Activated naive CD8-positive, alpha-beta T cell (primary cell): ENCODE results near the gene GLIS2.

Source experiments
- H3K27ac Mint-ChIP-seq: one replicate; pipeline ENCODE4 v1.8.0; 2021; ENCODE audit warnings: mixed read lengths
- H3K27me3 Mint-ChIP-seq: one replicate; pipeline ENCODE4 v1.8.0; 2021; ENCODE audit warnings: mixed read lengths
- H3K36me3 Mint-ChIP-seq: one replicate; pipeline ENCODE4 v1.8.0; 2021; ENCODE audit warnings: mixed read lengths
- H3K4me1 Mint-ChIP-seq: one replicate; pipeline ENCODE4 v1.8.0; 2021; ENCODE audit warnings: low read depth, mixed read lengths
- H3K4me3 Mint-ChIP-seq: one replicate; pipeline ENCODE4 v1.8.0; 2021; ENCODE audit warnings: mild to moderate bottlenecking, mixed read lengths
- H3K9me3 Mint-ChIP-seq: one replicate; pipeline ENCODE4 v1.8.0; 2021; ENCODE audit warnings: low read depth, mixed read lengths

Gene GLIS2

GRCh38 chr16:4378999-4379690 is 63.3 kb downstream of the GLIS2 start:
- H3K27me3 Mint-ChIP-seq = no peaks in the 10 kb centered on the region
- no peaks in the 10 kb centered on the region for H3K9me3 Mint-ChIP-seq
- H3K4me1 Mint-ChIP-seq = peaks cover 4% of the 10 kb centered on the region
- H3K4me3 Mint-ChIP-seq = no peak overlapping the region
- no peak overlapping the region for H3K27ac Mint-ChIP-seq
- no peaks in the 10 kb centered on the region for H3K36me3 Mint-ChIP-seq

- H3K4me1 Mint-ChIP-seq = peaks cover 4% of the 10 kb centered on the region
- no peak overlapping the region for H3K4me3 Mint-ChIP-seq
- no peaks in the 10 kb centered on the region for H3K9me3 Mint-ChIP-seq
- H3K36me3 Mint-ChIP-seq = no peaks in the 10 kb centered on the region
- H3K27ac Mint-ChIP-seq = no peak overlapping the region
- H3K27me3 Mint-ChIP-seq = no peaks in the 10 kb centered on the region
Observed at GRCh38 chr16:4380119-4381063, 64.5 kb downstream of the GLIS2 start.

GRCh38 chr16:4381072-4381934 is 65.4 kb downstream of the GLIS2 start:
- H3K9me3 Mint-ChIP-seq = no peaks in the 10 kb centered on the region
- no peak overlapping the region for H3K27ac Mint-ChIP-seq
- H3K4me3 Mint-ChIP-seq = no peak overlapping the region
- H3K27me3 Mint-ChIP-seq = no peaks in the 10 kb centered on the region
- H3K36me3 Mint-ChIP-seq = no peaks in the 10 kb centered on the region
- H3K4me1 Mint-ChIP-seq = peaks cover 3% of the 10 kb centered on the region

- no peaks in the 10 kb centered on the region for H3K36me3 Mint-ChIP-seq
Observed at GRCh38 chr16:4381935-4382794, 66.3 kb downstream of the GLIS2 start.

DNA sequence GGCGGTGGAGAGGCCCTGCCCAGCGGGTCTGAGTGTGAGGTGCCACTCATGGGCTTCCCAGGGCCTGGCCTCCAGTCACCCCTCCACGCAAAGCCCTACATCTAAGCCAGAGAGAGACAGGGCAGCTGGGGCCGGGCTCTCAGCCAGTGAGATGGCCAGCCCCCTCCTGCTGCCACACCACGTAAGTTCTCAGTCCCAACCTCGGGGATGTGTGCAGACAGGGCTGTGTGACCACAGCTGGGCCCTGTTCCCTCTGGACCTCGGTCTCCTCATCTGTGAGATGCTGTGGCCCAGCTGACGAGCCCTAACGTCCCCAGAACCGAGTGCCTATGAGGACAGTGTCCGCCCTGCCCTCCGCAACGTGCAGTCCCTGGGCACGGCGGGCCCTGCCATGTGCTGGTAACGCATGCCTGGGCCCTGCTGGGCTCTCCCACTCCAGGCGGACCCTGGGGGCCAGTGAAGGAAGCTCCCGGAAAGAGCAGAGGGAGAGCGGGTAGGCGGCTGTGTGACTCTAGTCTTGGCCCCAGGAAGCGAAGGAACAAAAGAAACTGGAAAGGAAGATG is 67.0 kb downstream of the GLIS2 start:
- no peak overlapping the region for H3K27ac Mint-ChIP-seq
- H3K36me3 Mint-ChIP-seq = no peaks in the 10 kb centered on the region
- H3K4me3 Mint-ChIP-seq = no peak overlapping the region
- peaks cover under 1% of the 10 kb centered on the region for H3K4me1 Mint-ChIP-seq
- no peaks in the 10 kb centered on the region for H3K27me3 Mint-ChIP-seq
- no peaks in the 10 kb centered on the region for H3K9me3 Mint-ChIP-seq

More at GRCh38 chr16:4381935-4382794, 66.3 kb downstream of the GLIS2 start:
- Mint-ChIP-seq H3K4me1 (peaks cover 3% of the 10 kb centered on the region), H3K9me3 (no peaks in the 10 kb centered on the region), H3K4me3 (no peak overlapping the region), H3K27me3 (no peaks in the 10 kb centered on the region), H3K27ac (no peak overlapping the region)

- Mint-ChIP-seq H3K4me3 (no peak overlapping the region), H3K9me3 (no peaks in the 10 kb centered on the region), H3K27me3 (no peaks in the 10 kb centered on the region), H3K4me1 (no peaks in the 10 kb centered on the region), H3K36me3 (no peaks in the 10 kb centered on the region), H3K27ac (no peak overlapping the region)
Observed at GRCh38 chr16:4383591-4384444, 68.0 kb downstream of the GLIS2 start.

DNA sequence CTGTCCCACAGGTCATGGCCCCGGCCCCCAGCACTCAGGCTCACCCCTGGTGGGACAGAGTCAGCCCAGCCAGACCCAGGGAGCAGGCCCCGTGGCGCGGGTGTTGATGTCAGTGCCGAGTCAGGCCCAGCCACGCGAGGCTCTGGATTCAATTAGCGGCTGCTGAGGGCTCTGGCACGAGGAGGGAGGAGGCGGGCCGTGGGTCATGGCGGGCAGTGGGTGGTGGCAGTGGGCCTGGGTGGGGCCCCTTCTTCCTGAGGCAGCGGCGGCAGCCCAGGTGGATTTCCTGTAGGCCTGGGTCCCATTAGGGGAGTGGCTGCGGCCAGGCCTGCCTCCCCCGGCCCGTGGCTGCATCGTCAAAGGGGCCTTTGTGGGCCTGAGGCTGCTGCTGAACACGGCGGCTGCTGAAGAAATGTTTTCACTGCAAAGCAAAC is 68.7 kb downstream of the GLIS2 start:
- H3K27ac Mint-ChIP-seq = no peak overlapping the region
- H3K9me3 Mint-ChIP-seq = no peaks in the 10 kb centered on the region
- no peak overlapping the region for H3K4me3 Mint-ChIP-seq
- H3K4me1 Mint-ChIP-seq = no peaks in the 10 kb centered on the region
- H3K36me3 Mint-ChIP-seq = no peaks in the 10 kb centered on the region
- no peaks in the 10 kb centered on the region for H3K27me3 Mint-ChIP-seq

DNA sequence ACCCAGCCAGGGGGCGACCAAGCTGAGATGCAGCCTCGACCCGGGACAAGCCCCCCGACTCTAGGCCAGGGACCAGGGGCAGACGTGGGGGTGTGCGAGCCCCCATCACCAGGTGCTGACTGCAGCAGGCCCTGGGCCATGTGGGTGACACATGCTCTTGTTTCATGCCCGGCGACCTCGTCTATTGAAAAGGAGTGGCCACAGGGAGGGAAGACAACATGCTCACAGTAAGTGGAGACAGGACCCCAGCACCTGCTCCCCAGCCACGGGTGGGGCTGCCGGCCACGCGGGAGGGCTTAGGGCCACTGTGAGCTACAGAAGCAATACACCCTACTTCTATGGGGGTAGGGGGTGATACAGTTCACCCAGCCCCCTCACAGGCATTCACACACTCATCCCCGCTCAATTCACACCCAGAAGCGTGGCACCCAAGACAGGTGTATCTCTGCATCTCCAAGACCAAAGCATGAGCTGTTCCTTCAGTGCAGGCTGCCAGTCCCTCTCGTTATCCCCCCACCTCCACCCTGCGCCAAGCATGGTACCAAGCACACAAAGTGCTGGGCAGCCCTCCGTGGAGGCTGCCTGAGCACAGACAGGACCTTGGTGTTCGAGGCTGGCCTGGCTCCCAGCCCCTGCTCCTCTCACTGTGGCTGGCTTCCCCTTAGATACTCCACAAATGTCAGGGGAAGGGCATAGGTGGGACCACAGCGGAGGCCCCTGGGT is 69.4 kb downstream of the GLIS2 start:
- H3K27ac Mint-ChIP-seq = no peak overlapping the region
- no peaks in the 10 kb centered on the region for H3K4me1 Mint-ChIP-seq
- H3K9me3 Mint-ChIP-seq = no peaks in the 10 kb centered on the region
- no peaks in the 10 kb centered on the region for H3K27me3 Mint-ChIP-seq
- H3K4me3 Mint-ChIP-seq = no peak overlapping the region
- no peaks in the 10 kb centered on the region for H3K36me3 Mint-ChIP-seq

DNA sequence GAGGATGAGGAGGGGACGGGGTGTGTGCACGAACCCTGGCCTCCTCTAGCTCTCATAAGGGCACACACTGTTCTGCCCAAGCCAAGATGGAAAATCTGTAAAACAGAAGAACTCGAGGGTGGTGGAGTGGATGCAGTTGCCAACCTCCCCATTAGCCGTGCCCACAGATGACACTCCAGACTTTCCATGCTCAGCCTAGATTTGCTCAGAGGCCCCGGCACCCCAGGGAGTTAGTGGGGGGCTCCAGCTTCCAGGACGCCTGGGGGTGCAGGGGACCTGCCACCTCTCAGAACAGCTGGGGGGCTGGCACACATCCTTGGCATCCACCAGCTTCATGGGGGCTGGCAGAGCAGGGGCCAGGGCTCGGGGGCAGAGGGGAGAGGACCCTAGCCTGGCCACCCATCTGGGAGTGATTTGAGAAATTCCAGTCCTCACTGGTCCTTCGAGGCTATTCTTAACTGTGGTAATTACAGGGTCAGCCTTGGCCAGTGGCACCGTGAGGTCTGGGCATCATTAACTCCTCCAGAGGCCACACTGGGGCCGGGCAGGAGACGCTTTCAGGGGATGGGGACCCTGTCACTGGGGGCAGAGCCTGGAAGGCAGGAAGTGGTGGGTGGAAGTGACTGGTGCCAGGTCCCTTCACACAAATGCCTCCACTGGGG is 70.1 kb downstream of the GLIS2 start:
- H3K27ac Mint-ChIP-seq = no peak overlapping the region
- no peaks in the 10 kb centered on the region for H3K36me3 Mint-ChIP-seq
- H3K4me3 Mint-ChIP-seq = no peak overlapping the region
- H3K4me1 Mint-ChIP-seq = no peaks in the 10 kb centered on the region
- no peaks in the 10 kb centered on the region for H3K9me3 Mint-ChIP-seq
- H3K27me3 Mint-ChIP-seq = no peaks in the 10 kb centered on the region

DNA sequence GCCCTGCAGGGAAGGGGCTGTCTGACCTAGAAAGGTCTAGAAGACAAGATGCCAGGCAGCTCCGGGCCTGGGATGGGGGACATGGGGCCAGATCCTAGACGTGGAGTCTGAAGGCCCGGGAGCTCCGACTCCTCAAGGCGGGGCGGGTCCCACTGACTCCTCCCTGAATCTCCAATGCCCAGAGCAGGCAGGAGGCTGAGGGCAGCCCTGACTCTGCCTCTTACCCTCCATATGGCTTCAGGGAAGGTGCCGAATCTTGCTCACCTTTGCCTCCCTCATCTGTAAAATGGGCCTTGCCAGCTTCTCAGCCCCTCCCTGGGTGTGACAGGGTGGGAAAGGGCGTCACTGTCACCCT is 70.6 kb downstream of the GLIS2 start:
- Mint-ChIP-seq H3K9me3 (no peaks in the 10 kb centered on the region), H3K36me3 (no peaks in the 10 kb centered on the region), H3K4me1 (no peaks in the 10 kb centered on the region), H3K27ac (no peak overlapping the region), H3K4me3 (no peak overlapping the region), H3K27me3 (no peaks in the 10 kb centered on the region)

GRCh38 chr16:4386951-4387565 is 71.2 kb downstream of the GLIS2 start:
- H3K36me3 Mint-ChIP-seq = no peaks in the 10 kb centered on the region
- H3K4me3 Mint-ChIP-seq = no peak overlapping the region
- H3K27ac Mint-ChIP-seq = no peak overlapping the region
- H3K27me3 Mint-ChIP-seq = no peaks in the 10 kb centered on the region
- no peaks in the 10 kb centered on the region for H3K4me1 Mint-ChIP-seq
- H3K9me3 Mint-ChIP-seq = no peaks in the 10 kb centered on the region

- H3K27ac Mint-ChIP-seq = no peak overlapping the region
- no peaks in the 10 kb centered on the region for H3K27me3 Mint-ChIP-seq
- no peak overlapping the region for H3K4me3 Mint-ChIP-seq
- no peaks in the 10 kb centered on the region for H3K4me1 Mint-ChIP-seq
- H3K9me3 Mint-ChIP-seq = no peaks in the 10 kb centered on the region
- H3K36me3 Mint-ChIP-seq = no peaks in the 10 kb centered on the region
Observed at GRCh38 chr16:4387781-4388180, 71.9 kb downstream of the GLIS2 start.
